HFF-Myc (cell line): ENCODE measurements around the gene SLC16A3.

Experiments used
- DNase-seq: peaks from one replicate; pipeline ENCODE4 v3.0.0-alpha.2; 2011; ENCODE audit warnings: low read depth; ENCODE audit errors: extremely low read depth
- H3K4me3 ChIP-seq: replicated peaks from 2 replicates; pipeline ENCODE4 v1.5.1; 2011; ENCODE audit warnings: low read depth, mild to moderate bottlenecking, control low read depth, low read length
- TF ChIP-seq, protein P1 (sequence below): IDR thresholded peaks from 2 replicates; pipeline ENCODE4 v1.5.1; 2012; ENCODE audit warnings: mild to moderate bottlenecking, low read depth, low read length, control low read depth; ENCODE audit errors: missing control alignments

The SLC16A3 gene

DNA sequence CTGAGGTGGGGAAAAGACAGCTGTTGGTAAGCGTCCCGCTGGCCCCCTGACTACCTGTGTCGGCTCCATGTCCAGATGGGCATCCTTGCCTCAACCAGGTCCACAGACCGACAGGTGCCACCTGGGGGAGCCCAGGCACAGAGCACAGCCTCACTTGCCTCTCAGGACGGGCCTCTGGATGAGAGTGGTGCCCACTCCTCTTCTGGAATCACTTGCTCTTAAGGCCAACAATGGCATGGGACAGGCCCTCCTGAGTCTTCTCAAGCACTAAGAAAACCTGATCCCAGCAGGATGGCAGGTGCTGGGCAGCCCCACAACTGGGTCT lies 17.2 kb downstream of the SLC16A3 start:
- no peak for DNase-seq
- TF ChIP-seq, protein P1, sequence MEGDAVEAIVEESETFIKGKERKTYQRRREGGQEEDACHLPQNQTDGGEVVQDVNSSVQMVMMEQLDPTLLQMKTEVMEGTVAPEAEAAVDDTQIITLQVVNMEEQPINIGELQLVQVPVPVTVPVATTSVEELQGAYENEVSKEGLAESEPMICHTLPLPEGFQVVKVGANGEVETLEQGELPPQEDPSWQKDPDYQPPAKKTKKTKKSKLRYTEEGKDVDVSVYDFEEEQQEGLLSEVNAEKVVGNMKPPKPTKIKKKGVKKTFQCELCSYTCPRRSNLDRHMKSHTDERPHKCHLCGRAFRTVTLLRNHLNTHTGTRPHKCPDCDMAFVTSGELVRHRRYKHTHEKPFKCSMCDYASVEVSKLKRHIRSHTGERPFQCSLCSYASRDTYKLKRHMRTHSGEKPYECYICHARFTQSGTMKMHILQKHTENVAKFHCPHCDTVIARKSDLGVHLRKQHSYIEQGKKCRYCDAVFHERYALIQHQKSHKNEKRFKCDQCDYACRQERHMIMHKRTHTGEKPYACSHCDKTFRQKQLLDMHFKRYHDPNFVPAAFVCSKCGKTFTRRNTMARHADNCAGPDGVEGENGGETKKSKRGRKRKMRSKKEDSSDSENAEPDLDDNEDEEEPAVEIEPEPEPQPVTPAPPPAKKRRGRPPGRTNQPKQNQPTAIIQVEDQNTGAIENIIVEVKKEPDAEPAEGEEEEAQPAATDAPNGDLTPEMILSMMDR = no peak
- H3K4me3 ChIP-seq = no peak overlapping the region

DNA sequence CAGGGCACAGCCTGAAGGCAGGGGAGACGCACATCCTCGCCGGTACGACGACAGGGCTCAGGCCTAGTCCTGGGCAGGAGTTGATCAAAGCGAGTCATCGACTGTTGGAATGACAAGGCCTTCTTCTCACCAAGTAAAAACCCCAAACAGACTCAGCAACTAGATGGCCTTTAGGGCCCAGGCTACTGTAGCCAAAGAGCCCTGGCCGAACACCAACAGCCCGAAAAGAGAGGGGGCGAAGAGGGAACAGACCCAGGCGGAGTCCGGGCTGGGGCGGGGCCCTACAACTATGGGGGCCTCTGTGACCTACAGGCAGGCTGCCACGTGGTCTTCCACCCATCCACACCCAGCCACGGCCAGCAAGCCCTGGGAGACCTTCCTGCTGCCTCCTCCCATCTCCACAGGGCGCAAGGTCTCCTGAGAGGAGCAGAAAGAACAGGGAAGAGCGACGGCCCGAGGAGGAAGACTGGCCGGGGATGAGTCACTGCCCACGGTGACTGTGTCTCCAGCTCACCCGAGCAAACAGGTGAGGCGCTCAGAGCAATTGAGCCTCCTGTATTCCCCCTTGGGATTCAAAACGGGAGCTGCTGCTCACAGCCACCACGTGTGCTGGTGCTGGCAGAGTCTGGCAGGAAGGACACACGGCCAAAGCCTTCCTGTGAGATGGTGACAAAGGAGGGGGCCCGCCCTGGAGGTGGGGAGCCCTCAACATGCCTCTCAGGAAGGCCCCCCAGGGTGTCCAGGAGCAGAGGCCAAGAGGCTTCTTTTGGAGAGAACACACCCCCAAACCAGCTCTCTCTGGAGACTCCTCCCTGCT lies 17.7 kb downstream of the SLC16A3 start:
- no peak for DNase-seq
- H3K4me3 ChIP-seq = no peak overlapping the region
- TF ChIP-seq, protein P1 = no peak

DNA sequence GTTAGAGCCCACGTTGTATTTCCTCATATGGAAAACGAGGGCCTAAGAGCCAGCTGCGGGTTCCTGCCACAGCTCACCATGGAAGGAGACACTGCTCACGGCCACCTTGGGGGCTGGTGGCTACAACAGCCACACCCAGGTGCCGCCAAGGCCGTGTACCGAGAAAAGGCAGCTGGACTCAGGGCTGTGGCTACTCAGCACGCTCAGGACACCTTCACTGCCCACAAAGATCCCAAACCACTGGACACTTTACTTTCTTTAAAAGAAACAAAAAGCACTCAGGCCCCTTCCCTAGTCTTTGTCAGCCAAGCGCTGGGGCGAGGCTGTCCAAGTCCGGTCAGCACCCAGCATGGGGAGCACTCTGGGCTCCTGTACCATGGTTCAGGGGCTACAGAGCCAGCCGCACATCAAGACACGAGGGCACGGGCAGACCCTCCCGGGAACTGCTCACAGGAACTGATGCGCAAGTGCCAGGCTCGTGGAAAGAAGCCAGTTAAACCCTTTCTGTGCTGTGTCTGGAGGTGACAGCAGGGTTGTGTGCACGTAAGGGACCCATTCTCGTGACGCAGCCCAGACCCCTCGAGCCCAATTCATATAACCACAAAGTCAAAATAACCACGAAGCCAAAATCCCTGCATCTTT lies 18.5 kb downstream of the SLC16A3 start:
- TF ChIP-seq, protein P1 = no peak
- DNase-seq = no peak

DNA sequence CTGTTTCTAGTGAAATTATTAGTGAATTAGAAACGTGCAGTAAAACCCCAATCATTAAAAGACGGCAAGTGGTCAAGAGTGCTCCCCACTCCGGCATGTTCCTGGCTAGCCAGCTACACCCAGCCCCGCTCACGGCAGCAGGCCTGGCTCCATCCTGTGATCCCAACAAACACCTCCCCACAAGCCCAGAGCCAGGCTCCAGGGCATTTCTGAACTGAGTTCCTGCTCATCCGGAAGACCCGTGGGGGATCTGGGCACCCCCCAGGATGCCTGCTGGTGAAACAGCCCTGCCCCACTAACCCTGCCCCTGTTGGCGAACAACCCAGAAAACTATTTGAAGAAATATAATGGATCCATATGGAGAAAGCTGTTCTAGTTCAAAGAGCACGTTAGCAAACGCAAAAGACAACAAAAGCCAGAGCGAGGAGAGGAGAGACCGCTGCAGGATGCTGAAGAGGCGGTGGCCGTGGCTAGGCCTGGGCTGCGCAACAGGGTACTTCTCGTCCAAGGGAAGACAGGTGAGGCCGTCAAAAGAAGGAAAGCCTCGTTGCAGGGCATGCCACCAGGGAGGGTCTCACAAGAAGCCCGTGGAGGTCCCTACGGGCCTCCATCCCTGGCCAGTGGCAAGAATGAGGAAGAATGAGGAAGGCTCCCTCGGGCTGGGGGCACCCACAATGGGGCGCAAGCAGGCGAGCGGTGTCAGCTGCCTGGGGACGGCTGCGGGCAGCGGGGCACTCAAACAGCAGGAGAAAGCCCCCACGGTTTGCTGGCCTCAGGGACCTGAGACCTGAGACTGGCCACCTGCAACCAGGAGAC lies 19.2 kb downstream of the SLC16A3 start:
- no peak for DNase-seq
- TF ChIP-seq, protein P1 = no peak
- no peak overlapping the region for H3K4me3 ChIP-seq

More for the DNA sequence above, 18.5 kb downstream of the SLC16A3 start:
- H3K4me3 ChIP-seq = no peak overlapping the region

DNA sequence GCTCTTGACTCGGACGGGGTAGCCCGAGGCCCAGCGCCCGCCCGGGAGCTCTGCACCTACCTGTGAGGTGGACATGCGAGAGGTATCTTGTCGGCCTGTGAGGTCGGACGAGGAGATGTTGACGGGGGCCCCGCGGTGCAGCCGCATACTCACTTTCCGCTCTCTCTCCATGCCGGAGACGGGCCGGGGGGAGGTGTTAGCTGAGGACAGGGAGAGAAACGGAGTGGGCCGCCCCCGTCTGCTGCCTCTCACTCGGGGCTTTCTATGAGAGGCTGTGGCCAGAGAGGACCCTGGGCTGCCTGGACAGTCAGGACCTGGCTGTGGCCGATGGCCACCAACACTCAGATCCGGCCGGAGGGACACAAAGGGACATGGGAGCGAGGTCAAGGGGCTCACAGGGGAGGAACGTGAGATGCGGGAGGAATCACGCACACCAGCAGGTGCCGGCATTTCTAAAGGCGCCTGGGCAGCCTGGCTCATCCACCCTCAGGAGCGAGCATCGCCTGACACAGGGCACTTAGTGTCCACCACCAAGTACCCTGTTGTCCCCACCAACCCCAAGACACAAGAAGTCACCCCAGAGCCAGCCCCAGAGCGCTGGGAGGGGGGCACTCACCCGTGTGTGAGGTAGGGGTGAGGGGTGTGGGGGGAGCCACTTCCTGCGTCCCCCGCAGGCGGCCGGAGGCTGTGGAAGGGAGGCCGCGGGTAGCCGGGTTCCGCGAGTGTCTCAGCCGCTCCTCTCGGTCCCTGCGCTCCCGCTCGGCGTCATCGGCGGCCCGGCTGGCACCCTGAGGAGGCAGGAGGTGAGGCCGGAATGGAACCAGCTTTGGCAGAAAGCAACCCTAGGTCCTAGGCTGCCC lies 20.2 kb downstream of the SLC16A3 start:
- H3K4me3 ChIP-seq = no peak overlapping the region
- TF ChIP-seq, protein P1 = no peak
- DNase-seq = no peak
